GM18870 (cell line): ENCODE measurements around the gene PARD3B.
"Not testable (repeated sequence)": the region's sequence is repeated elsewhere in the genome, so short reads cannot be mapped to it uniquely, and the experiment has no call there.

Experiments used
- ATAC-seq: cut with Tn5 transposase; IDR thresholded peaks from one replicate; pipeline ENCODE4 v1.9.1; 2021; ENCODE audit warnings: moderate library complexity; ENCODE audit not compliant: unreplicated experiment

PARD3B gene

GRCh38 chr2:205482399-205483081, 937.3 kb downstream of the PARD3B start:
- no peak for ATAC-seq

GRCh38 chr2:205483095-205483494, 937.8 kb downstream of the PARD3B start:
- no peak for ATAC-seq

- no peak for ATAC-seq
Observed at GRCh38 chr2:205484215-205484614, 938.9 kb downstream of the PARD3B start.

- no peak for ATAC-seq
Observed at GRCh38 chr2:205484764-205485163, 939.5 kb downstream of the PARD3B start.

GRCh38 chr2:205493528-205493927, 948.3 kb downstream of the PARD3B start:
- ATAC-seq = not testable (repeated sequence)

- no peak for ATAC-seq
Observed at GRCh38 chr2:205494537-205495235, 949.4 kb downstream of the PARD3B start.

- no peak for ATAC-seq
Observed at GRCh38 chr2:205495819-205496218, 950.5 kb downstream of the PARD3B start.

- ATAC-seq = no peak
Observed at GRCh38 chr2:205496370-205496769, 951.1 kb downstream of the PARD3B start.

- ATAC-seq = no peak
Observed at GRCh38 chr2:205496772-205497171, 951.5 kb downstream of the PARD3B start.

- no peak for ATAC-seq
Observed at GRCh38 chr2:205499006-205499405, 953.7 kb downstream of the PARD3B start.

- no peak for ATAC-seq
Observed at GRCh38 chr2:205500065-205500464, 954.8 kb downstream of the PARD3B start.

GRCh38 chr2:205500951-205501350, 955.7 kb downstream of the PARD3B start:
- ATAC-seq = no peak

GRCh38 chr2:205501826-205502225, 956.6 kb downstream of the PARD3B start:
- ATAC-seq = no peak

GRCh38 chr2:205505371-205505770, 960.1 kb downstream of the PARD3B start:
- no peak for ATAC-seq

- no peak for ATAC-seq
Observed at GRCh38 chr2:205509655-205510054, 964.4 kb downstream of the PARD3B start.

GRCh38 chr2:205510345-205510744, 965.1 kb downstream of the PARD3B start:
- no peak for ATAC-seq

- no peak for ATAC-seq
Observed at GRCh38 chr2:205511221-205511620, 965.9 kb downstream of the PARD3B start.

GRCh38 chr2:205511641-205512040, 966.4 kb downstream of the PARD3B start:
- ATAC-seq = no peak

- no peak for ATAC-seq
Observed at GRCh38 chr2:205520311-205520710, 975.0 kb downstream of the PARD3B start.

GRCh38 chr2:205524656-205525055, 979.4 kb downstream of the PARD3B start:
- ATAC-seq = no peak

- no peak for ATAC-seq
Observed at GRCh38 chr2:205527801-205528200, 982.5 kb downstream of the PARD3B start.

- ATAC-seq = no peak
Observed at GRCh38 chr2:205531072-205531471, 985.8 kb downstream of the PARD3B start.
